Hepatocyte (in vitro differentiated cells): ENCODE measurements around the gene ZMPSTE24. TPM values are rescaled to one million over a fixed set of nuclear protein-coding genes. Genes with fewer than 3 reads are reported as not detected.
A peak's percentile ranks its signal among the peaks of the same experiment; 100 is the strongest.
"Not testable (repeated sequence)": the region's sequence is repeated elsewhere in the genome, so short reads cannot be mapped to it uniquely, and the experiment has no call there.

Source experiments
- DNase-seq: peaks from one replicate; pipeline ENCODE4 v3.0.0-alpha.2; 2016; ENCODE audit warnings: low spot score
- H2AFZ ChIP-seq: fragments of 200-600 bp; sonication (generic); 2 replicates; pipeline ENCODE4 v1.6.0; 2016; ENCODE audit warnings: antibody characterized with exemption, mild to moderate bottlenecking
- H3K27ac ChIP-seq: fragments of 200-600 bp; sonication (generic); 2 replicates; pipeline ENCODE4 v1.5.1; 2016; ENCODE audit warnings: mild to moderate bottlenecking
- H3K27me3 ChIP-seq: fragments of 200-600 bp; sonication (generic); 2 replicates; pipeline ENCODE4 v1.6.1; 2016
- H3K36me3 ChIP-seq: fragments of 200-600 bp; sonication (generic); replicated peaks from 2 replicates; pipeline ENCODE4 v1.5.1; 2016; ENCODE audit warnings: low read depth; ENCODE audit not compliant: insufficient read depth
- H3K4me1 ChIP-seq: fragments of 200-600 bp; sonication (generic); 2 replicates; pipeline ENCODE4 v1.5.1; 2016; ENCODE audit warnings: mild to moderate bottlenecking, moderate library complexity; ENCODE audit not compliant: insufficient read depth
- H3K4me2 ChIP-seq: fragments of 200-600 bp; sonication (generic); 2 replicates; pipeline ENCODE4 v1.6.0; 2016
- H3K4me3 ChIP-seq: fragments of 200-600 bp; sonication (generic); 2 replicates; pipeline ENCODE4 v1.5.1; 2016; ENCODE audit warnings: mild to moderate bottlenecking
- H3K79me2 ChIP-seq: fragments of 200-600 bp; sonication (generic); 2 replicates; pipeline ENCODE4 v1.6.0; 2017; ENCODE audit warnings: mild to moderate bottlenecking
- H3K9me2 ChIP-seq: fragments of 200-600 bp; sonication (generic); replicated peaks from 2 replicates; pipeline ENCODE4 v1.6.0; 2017; ENCODE audit warnings: mild to moderate bottlenecking; ENCODE audit not compliant: insufficient read depth
- H3K9me3 ChIP-seq: fragments of 200-600 bp; sonication (generic); 2 replicates; pipeline ENCODE4 v1.5.1; 2016; ENCODE audit warnings: low read depth, mild to moderate bottlenecking
- H4K20me1 ChIP-seq: fragments of 200-600 bp; sonication (generic); 2 replicates; pipeline ENCODE4 v1.6.0; 2016; ENCODE audit warnings: mild to moderate bottlenecking; ENCODE audit not compliant: insufficient read depth, poor library complexity, severe bottlenecking
- EZH2 ChIP-seq: fragments of 200-600 bp; sonication (generic); IDR thresholded peaks from 2 replicates; pipeline ENCODE4 v1.6.1; 2016; ENCODE audit warnings: antibody characterized with exemption, mild to moderate bottlenecking, borderline replicate concordance
- EZH2phosphoT487 ChIP-seq: fragments of 200-600 bp; sonication (generic); IDR thresholded peaks from one replicate; pipeline ENCODE4 v1.6.1; 2018; ENCODE audit warnings: antibody characterized with exemption, mild to moderate bottlenecking, low read depth, moderate library complexity; ENCODE audit not compliant: unreplicated experiment, severe bottlenecking
- WGBS: methylation state at CpG from one replicate; pipeline ENCODE4 v1.1.6; 2016; ENCODE audit warnings: low lambda C conversion rate; ENCODE audit errors: missing lambda C conversion rate; 5-methylcytosine and 5-hydroxymethylcytosine counted together
- polyA plus RNA-seq: library from polyadenylated mRNA; unstranded; fragments of >200 nt; fragmentation: Nextera tagmentation; extraction: Ambion mirVana; gene quantifications from 2 replicates; pipeline ENCODE4 v1.2.1, GENCODE V29; 2016
- total RNA-seq: library from RNA; depleted of rRNA; stranded (reverse); fragments of >200 nt; gene quantifications from 2 replicates; pipeline ENCODE4 v1.2.3, GENCODE V29; 2014
- TF ChIP-seq, protein P1 (sequence below): fragments of 200-600 bp; sonication (generic); IDR thresholded peaks from 2 replicates; pipeline ENCODE4 v1.5.1; 2016; ENCODE audit warnings: antibody characterized with exemption, mild to moderate bottlenecking; ENCODE audit not compliant: poor library complexity

ZMPSTE24 gene
- total and polyA plus RNA-seq, 2 experiments from 2014 or later, result 35.6 to 56.1 TPM

- WGBS, result 36% methylated on average over 10 of the region's 21 CpGs
- H3K79me2 ChIP-seq, result no peaks in the 10 kb centered on the region
- peaks cover 15% of the 10 kb centered on the region for H3K4me1 ChIP-seq
- H3K36me3 ChIP-seq, result no peaks in the 10 kb centered on the region
- no peaks in the 10 kb centered on the region for H4K20me1 ChIP-seq
- H3K9me2 ChIP-seq, result no peaks in the 10 kb centered on the region
- no peaks in the 10 kb centered on the region for H3K9me3 ChIP-seq
- H3K4me2 ChIP-seq, result peak overlapping the region; percentile 96
- no peak for TF ChIP-seq EZH2
- no peak for TF ChIP-seq EZH2phosphoT487
- TF ChIP-seq, protein P1, sequence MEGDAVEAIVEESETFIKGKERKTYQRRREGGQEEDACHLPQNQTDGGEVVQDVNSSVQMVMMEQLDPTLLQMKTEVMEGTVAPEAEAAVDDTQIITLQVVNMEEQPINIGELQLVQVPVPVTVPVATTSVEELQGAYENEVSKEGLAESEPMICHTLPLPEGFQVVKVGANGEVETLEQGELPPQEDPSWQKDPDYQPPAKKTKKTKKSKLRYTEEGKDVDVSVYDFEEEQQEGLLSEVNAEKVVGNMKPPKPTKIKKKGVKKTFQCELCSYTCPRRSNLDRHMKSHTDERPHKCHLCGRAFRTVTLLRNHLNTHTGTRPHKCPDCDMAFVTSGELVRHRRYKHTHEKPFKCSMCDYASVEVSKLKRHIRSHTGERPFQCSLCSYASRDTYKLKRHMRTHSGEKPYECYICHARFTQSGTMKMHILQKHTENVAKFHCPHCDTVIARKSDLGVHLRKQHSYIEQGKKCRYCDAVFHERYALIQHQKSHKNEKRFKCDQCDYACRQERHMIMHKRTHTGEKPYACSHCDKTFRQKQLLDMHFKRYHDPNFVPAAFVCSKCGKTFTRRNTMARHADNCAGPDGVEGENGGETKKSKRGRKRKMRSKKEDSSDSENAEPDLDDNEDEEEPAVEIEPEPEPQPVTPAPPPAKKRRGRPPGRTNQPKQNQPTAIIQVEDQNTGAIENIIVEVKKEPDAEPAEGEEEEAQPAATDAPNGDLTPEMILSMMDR, result no peak
- peaks cover 23% of the 10 kb centered on the region for H3K27me3 ChIP-seq
- DNase-seq, result no peak
- no peak overlapping the region for H3K27ac ChIP-seq
- H2AFZ ChIP-seq, result no peak overlapping the region
- H3K4me3 ChIP-seq, result no peak overlapping the region
Observed at GRCh38 chr1:40317394-40318074, 59.5 kb downstream of the ZMPSTE24 start.

GRCh38 chr1:40318476-40318875 is 60.4 kb downstream of the ZMPSTE24 start:
- H3K27ac ChIP-seq, result no peak overlapping the region
- peaks cover 23% of the 10 kb centered on the region for H3K27me3 ChIP-seq
- H3K79me2 ChIP-seq, result no peaks in the 10 kb centered on the region
- H3K9me2 ChIP-seq, result no peaks in the 10 kb centered on the region
- WGBS, result 88% methylated on average over 4 of the region's 4 CpGs
- H3K36me3 ChIP-seq, result no peaks in the 10 kb centered on the region
- no peak for DNase-seq
- no peaks in the 10 kb centered on the region for H3K9me3 ChIP-seq
- H3K4me1 ChIP-seq, result peaks cover 15% of the 10 kb centered on the region
- TF ChIP-seq, protein P1, result no peak
- TF ChIP-seq EZH2phosphoT487, result no peak
- TF ChIP-seq EZH2, result no peak
- no peak overlapping the region for H2AFZ ChIP-seq
- no peak overlapping the region for H3K4me3 ChIP-seq
- H3K4me2 ChIP-seq, result no peak overlapping the region
- no peaks in the 10 kb centered on the region for H4K20me1 ChIP-seq

GRCh38 chr1:40318970-40319621 is 61.1 kb downstream of the ZMPSTE24 start:
- WGBS, result 94% methylated on average over 4 of the region's 4 CpGs
- no peaks in the 10 kb centered on the region for H4K20me1 ChIP-seq
- H3K4me2 ChIP-seq, result no peak overlapping the region
- no peak overlapping the region for H2AFZ ChIP-seq
- no peak for DNase-seq
- no peak for TF ChIP-seq EZH2phosphoT487
- H3K27me3 ChIP-seq, result peaks cover 23% of the 10 kb centered on the region
- no peaks in the 10 kb centered on the region for H3K9me2 ChIP-seq
- no peak overlapping the region for H3K27ac ChIP-seq
- no peaks in the 10 kb centered on the region for H3K79me2 ChIP-seq
- H3K4me1 ChIP-seq, result peaks cover 14% of the 10 kb centered on the region
- no peaks in the 10 kb centered on the region for H3K36me3 ChIP-seq
- no peaks in the 10 kb centered on the region for H3K9me3 ChIP-seq
- H3K4me3 ChIP-seq, result no peak overlapping the region

- not testable (repeated sequence) for H3K27ac ChIP-seq, H3K79me2 ChIP-seq, H3K36me3 ChIP-seq, H4K20me1 ChIP-seq, H3K9me3 ChIP-seq, H3K9me2 ChIP-seq, H3K4me3 ChIP-seq, H3K27me3 ChIP-seq, DNase-seq, H3K4me2 ChIP-seq, H3K4me1 ChIP-seq, H2AFZ ChIP-seq
- 62% methylated on average over 1 of the region's 1 CpG for WGBS
Observed at GRCh38 chr1:40331403-40331802, 73.4 kb downstream of the ZMPSTE24 start.
